Body of pancreas (tissue), 4 donors: ENCODE data around the gene FAAH.

ENCODE experiments used
- POLR2A ChIP-seq, 3 donors: fragments of 450-650 bp; IDR thresholded peaks; one replicate each; pipeline ENCODE4 v1.6.1; 2016; ENCODE audit warnings: antibody characterized with exemption in 3 of 3, mild to moderate bottlenecking in 2 of 3
- TF ChIP-seq, protein P1 (sequence below), 7 experiments: fragments of 450-650 bp in 4 of 7; fragments of 200-600 bp in 3 of 7; sonication (generic) in 3 of 7; IDR thresholded peaks; one replicate each; pipeline ENCODE4 v1.5.1; 2016 to 2019; ENCODE audit warnings: antibody characterized with exemption in 7 of 7

DNA sequence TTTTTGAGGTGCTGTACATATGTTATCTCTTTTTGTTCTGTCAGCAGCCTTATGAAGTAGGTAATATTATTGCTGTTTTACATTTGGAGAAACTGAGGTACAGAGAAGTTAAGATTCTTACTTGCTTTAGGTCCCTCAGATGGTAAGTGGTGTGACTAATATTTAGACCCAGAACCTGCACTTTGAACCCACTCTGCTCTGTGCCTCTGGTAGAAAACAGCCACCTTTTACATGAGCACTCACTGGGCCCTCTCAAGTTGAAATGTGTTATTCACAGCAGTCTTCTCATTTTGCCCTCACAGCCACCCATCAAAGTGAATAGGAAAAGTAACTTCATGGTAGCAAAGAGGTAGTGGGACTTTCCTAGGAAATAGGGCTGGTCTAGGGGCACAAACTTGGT, 48.8 kb upstream of the FAAH start:
- TF ChIP-seq, protein P1, sequence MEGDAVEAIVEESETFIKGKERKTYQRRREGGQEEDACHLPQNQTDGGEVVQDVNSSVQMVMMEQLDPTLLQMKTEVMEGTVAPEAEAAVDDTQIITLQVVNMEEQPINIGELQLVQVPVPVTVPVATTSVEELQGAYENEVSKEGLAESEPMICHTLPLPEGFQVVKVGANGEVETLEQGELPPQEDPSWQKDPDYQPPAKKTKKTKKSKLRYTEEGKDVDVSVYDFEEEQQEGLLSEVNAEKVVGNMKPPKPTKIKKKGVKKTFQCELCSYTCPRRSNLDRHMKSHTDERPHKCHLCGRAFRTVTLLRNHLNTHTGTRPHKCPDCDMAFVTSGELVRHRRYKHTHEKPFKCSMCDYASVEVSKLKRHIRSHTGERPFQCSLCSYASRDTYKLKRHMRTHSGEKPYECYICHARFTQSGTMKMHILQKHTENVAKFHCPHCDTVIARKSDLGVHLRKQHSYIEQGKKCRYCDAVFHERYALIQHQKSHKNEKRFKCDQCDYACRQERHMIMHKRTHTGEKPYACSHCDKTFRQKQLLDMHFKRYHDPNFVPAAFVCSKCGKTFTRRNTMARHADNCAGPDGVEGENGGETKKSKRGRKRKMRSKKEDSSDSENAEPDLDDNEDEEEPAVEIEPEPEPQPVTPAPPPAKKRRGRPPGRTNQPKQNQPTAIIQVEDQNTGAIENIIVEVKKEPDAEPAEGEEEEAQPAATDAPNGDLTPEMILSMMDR (IDR thresholded peaks at IDR 0.05): no peak
- TF ChIP-seq POLR2A (IDR thresholded peaks at IDR 0.05): no peak
